HG03097 (cell line): ENCODE data around the gene TSSK6.

Source experiments
- ATAC-seq: cut with Tn5 transposase; IDR thresholded peaks from one replicate; pipeline ENCODE4 v1.9.1; 2021; ENCODE audit not compliant: unreplicated experiment, low FRiP score

The TSSK6 gene

GRCh38 chr19:19465436-19466070 is 49.8 kb downstream of the TSSK6 start:
- no peak for ATAC-seq

- ATAC-seq, result no peak
Observed at GRCh38 chr19:19464339-19465098, 50.8 kb downstream of the TSSK6 start.
